ENCODE results near the gene ACOT8. TPM values are rescaled to one million over a fixed set of nuclear protein-coding genes. Genes with fewer than 3 reads are reported as not detected.

The ACOT8 gene
- total and polyA plus RNA-seq, 2 of the 8 experiments (the other 6 are each of a cell fraction or from before 2014, with no cell fraction given): 37.6 to 88.8 TPM

GRCh38 chr20:45843506-45843905 is 13.7 kb downstream of the ACOT8 start:
- Histone ChIP-seq H3K36me3 (ENCODE audit: control insufficient read depth in 2 of 4, insufficient read depth in 4 of 4, low read length in 3 of 4) (peaks cover 15 to 56% (median 28%) of the 10 kb centered on the region in 4 experiments), H3K9ac (replicated peaks in 1 of 4; ENCODE audit: extremely low read depth in 1 of 4, low read depth in 3 of 4, low read length in 3 of 4) (no peak overlapping the region), H4K5ac (ENCODE audit: insufficient read length, low read depth, low read length) (no peak overlapping the region), H3K14ac (ENCODE audit: insufficient read length) (no peak overlapping the region), H4K8ac (ENCODE audit: extremely low read depth, insufficient read depth, low read length) (no peak overlapping the region; the same call in 1 of the 2 replicates), H3K79me1 (ENCODE audit: low read depth, low read length) (no peaks in the 10 kb centered on the region), H3K27me3 (replicated peaks in 1 of 4; ENCODE audit: control insufficient read depth in 3 of 4, extremely low read depth in 1 of 4, insufficient read depth in 3 of 4, low read length in 3 of 4) (no peaks in the 10 kb centered on the region), H2BK15ac (ENCODE audit: low read length) (no peak overlapping the region), H3K4me3 (ENCODE audit: extremely low read depth in 1 of 4, insufficient read depth in 2 of 4, low read depth in 3 of 4, low read length in 4 of 4) (no peak overlapping the region), H4K91ac (replicated peaks; ENCODE audit: insufficient read length, low read length) (no peak overlapping the region), H3K56ac (replicated peaks; ENCODE audit: insufficient read length, low read depth, low read length) (no peak overlapping the region), H2BK20ac (ENCODE audit: low read length) (no peak overlapping the region), H2BK5ac (ENCODE audit: low read depth, low read length) (no peak overlapping the region), H2BK12ac (ENCODE audit: low read depth, low read length) (no peak overlapping the region), H2AK5ac (ENCODE audit: low read depth, low read length) (no peak overlapping the region), H2AFZ (ENCODE audit: low read length) (no peak overlapping the region), H3K23ac (ENCODE audit: insufficient read length) (no peak overlapping the region), H3K27ac (ENCODE audit: low read depth, low read length) (no peak overlapping the region), H3K23me2 (ENCODE audit: low read depth, low read length) (no peaks in the 10 kb centered on the region), H3K9me3 (ENCODE audit: insufficient read depth in 2 of 2, low read depth in 1 of 2, low read length in 1 of 2) (no peaks in the 10 kb centered on the region), H4K20me1 (replicated peaks in 1 of 2; ENCODE audit: control insufficient read depth in 1 of 2, insufficient read depth in 2 of 2, low read length in 2 of 2) (no peaks in the 10 kb centered on the region), H2BK120ac (replicated peaks; ENCODE audit: low read depth, low read length) (no peak overlapping the region), H3K4ac (replicated peaks; ENCODE audit: insufficient read length, low read depth, low read length) (no peak overlapping the region), H3K4me2 (ENCODE audit: insufficient read depth in 1 of 2, low read depth in 2 of 2, low read length in 2 of 2) (no peak overlapping the region), H3K4me1 (replicated peaks in 1 of 4; ENCODE audit: control insufficient read depth in 3 of 4, insufficient read depth in 4 of 4, low read length in 3 of 4) (no peaks in the 10 kb centered on the region), H3K18ac (ENCODE audit: extremely low read depth, low read length) (no peak overlapping the region), H3K79me2 (ENCODE audit: control insufficient read depth in 1 of 2, insufficient read depth in 2 of 2, low read length in 2 of 2) (no peaks in the 10 kb centered on the region)
- TF ChIP-seq TCF12 (IDR thresholded peaks at IDR 0.05; ENCODE audit: low read depth, low read length): no peak
- peak; percentile 45; the same call in 1 of the 2 replicates for TF ChIP-seq POLR2AphosphoS5 (IDR thresholded peaks at IDR 0.05; ENCODE audit: low read depth, low read length)
- no peak for TF ChIP-seq ASH2L (IDR thresholded peaks at IDR 0.05; ENCODE audit: low read length)
- DNase-seq (ENCODE audit: low read depth in 1 of 2, low spot score in 2 of 2) (no peak), FAIRE-seq (no peak)
- ChIA-PET POLR2A (ENCODE audit: partially characterized antibody) (interaction anchor here (0.7 to 13.8 kb wide), 5 partner anchors 10 to 110 kb away, joined by 3 to 178 read pairs (median 4); partner anchors contain the start of genes ACOT8, SNX21 and ZSWIM3), CTCF (ENCODE audit: partially characterized antibody) (no interaction called here)
- WGBS, 2 experiments (ENCODE audit: extremely low coverage in 1 of 2, insufficient coverage in 1 of 2, insufficient read length in 1 of 2, insufficient replicate concordance in 2 of 2, low coverage in 1 of 2, low lambda C conversion rate in 2 of 2, missing lambda C conversion rate in 1 of 2): 92% methylated on average over 13 of the region's 14 CpGs; no CpG with 5 or more reads in 1 of the 2 experiments

Measured in H1 (cell line).